ENCODE measurements around the gene PRAMEF10.
"Not testable (repeated sequence)": the region's sequence is repeated elsewhere in the genome, so short reads cannot be mapped to it uniquely, and the experiment has no call there.

The PRAMEF10 gene

GRCh38 chr1:12898170-12898569 lies at the start of gene PRAMEF10:
Gene PRAMEF10 (minus strand): TSS chr1:12898270. CDS start chr1:12895847, 2,423 bp downstream.
- not testable (repeated sequence) for DNase-seq (ENCODE audit: low read depth)

- not testable (repeated sequence) for DNase-seq (ENCODE audit: low read depth)
These were observed 49.4 kb upstream of the PRAMEF10 start, which contains the start of gene PRAMEF6 for GRCh38 chr1:12947480-12947879. Gene PRAMEF6 (minus strand): TSS chr1:12947580. CDS start chr1:12942518, 5,062 bp downstream.

GRCh38 chr1:12924368-12924767 lies 26.3 kb upstream of the PRAMEF10 start:
- not testable (repeated sequence) for DNase-seq (ENCODE audit: low read depth)

GRCh38 chr1:12921749-12922148 lies 23.7 kb upstream of the PRAMEF10 start:
- not testable (repeated sequence) for DNase-seq (ENCODE audit: low read depth)

- DNase-seq (ENCODE audit: low read depth) = not testable (repeated sequence)
These were observed 18.2 kb upstream of the PRAMEF10 start, which contains the start of gene PRAMEF7 for GRCh38 chr1:12916310-12916709. Gene PRAMEF7 (plus strand): TSS chr1:12916610. CDS start chr1:12917693, 1,083 bp downstream.

GRCh38 chr1:12903793-12904572 lies 5.9 kb upstream of the PRAMEF10 start:
- not testable (repeated sequence) for DNase-seq (ENCODE audit: low read depth)

- DNase-seq (ENCODE audit: low read depth) = not testable (repeated sequence)
These were observed 1.1 kb upstream of the PRAMEF10 start for GRCh38 chr1:12899186-12899585.

- not testable (repeated sequence) for DNase-seq (ENCODE audit: low read depth)
These were observed 12.0 kb downstream of the PRAMEF10 start, which contains the start of gene PRAMEF4 for GRCh38 chr1:12886101-12886500. Gene PRAMEF4 (minus strand): TSS chr1:12886201. CDS start chr1:12883394, 2,807 bp downstream.

- not testable (repeated sequence) for DNase-seq (ENCODE audit: low read depth)
These were observed 19.6 kb downstream of the PRAMEF10 start for GRCh38 chr1:12878453-12878852.

- DNase-seq (ENCODE audit: low read depth) = not testable (repeated sequence)
These were observed 34.8 kb downstream of the PRAMEF10 start for GRCh38 chr1:12863131-12863880.

GRCh38 chr1:12856786-12857185 lies 41.3 kb downstream of the PRAMEF10 start, which contains the start of gene PRAMEF2:
Gene PRAMEF2 (plus strand): TSS chr1:12857086. CDS start chr1:12859010, 1,924 bp downstream.
- not testable (repeated sequence) for DNase-seq (ENCODE audit: low read depth)

GRCh38 chr1:12851779-12852178 lies 46.3 kb downstream of the PRAMEF10 start:
- no peak for DNase-seq (ENCODE audit: low read depth)

- DNase-seq (ENCODE audit: low read depth) = not testable (repeated sequence)
These were observed 49.5 kb downstream of the PRAMEF10 start, which contains the start of gene HNRNPCL1 for GRCh38 chr1:12848620-12849019. Gene HNRNPCL1 (minus strand): TSS chr1:12848720. CDS start chr1:12848289, 431 bp downstream.

Data from stimulated activated CD8-positive, alpha-beta memory T cell treated with anti-CD3 and anti-CD28 coated beads, Interleukin-12 subunit alpha, Interleukin-12 subunit beta, amount 100 ng/mL, for 1 hour (primary cell).